Stimulated activated CD4-positive, alpha-beta T cell treated with anti-CD3 and anti-CD28 coated beads, TNF-alpha, amount 100 ng/mL, for 4 hours (primary cell): Measurements from ENCODE around the gene C1orf87.
A peak's percentile ranks its signal among the peaks of the same experiment; 100 is the strongest.

Experiments used
- DNase-seq, 3 experiments: peaks; one replicate each; pipeline ENCODE4 v3.0.0-alpha.2; 2020; ENCODE audit warnings: low read depth in 3 of 3

The C1orf87 gene

GRCh38 chr1:59948990-59949389, 124.6 kb downstream of the C1orf87 start:
- DNase-seq: no peak

GRCh38 chr1:59947047-59947938, 126.3 kb downstream of the C1orf87 start:
- peak in 1 of 3 experiments; percentile 35 for DNase-seq

- DNase-seq: no peak
Measured at GRCh38 chr1:59945790-59946189, 127.8 kb downstream of the C1orf87 start.
